IPS DF 6.9 (cell line): ENCODE measurements around the gene HDAC3.

ENCODE experiments used
- DNase-seq: peaks from one replicate; pipeline ENCODE4 v3.0.0-alpha.2; 2013; ENCODE audit warnings: low read depth, low spot score
- H3K27ac ChIP-seq: one replicate; pipeline ENCODE4 v1.5.1; 2013; ENCODE audit warnings: low read length, control low read depth
- H3K27me3 ChIP-seq: 2 replicates; pipeline ENCODE4 v1.6.1; 2013; ENCODE audit warnings: mild to moderate bottlenecking, low read length; ENCODE audit not compliant: control insufficient read depth, insufficient read depth
- H3K36me3 ChIP-seq: 2 replicates; pipeline ENCODE4 v1.6.1; 2013; ENCODE audit warnings: low read length; ENCODE audit not compliant: control insufficient read depth, insufficient read depth
- H3K4me1 ChIP-seq: 2 replicates; pipeline ENCODE4 v1.6.1; 2013; ENCODE audit warnings: low read length; ENCODE audit not compliant: control insufficient read depth, insufficient read depth
- H3K4me3 ChIP-seq: 2 replicates; pipeline ENCODE4 v1.5.1; 2013; ENCODE audit warnings: mild to moderate bottlenecking, low read length
- H3K9me3 ChIP-seq: 2 replicates; pipeline ENCODE4 v1.6.1; 2013; ENCODE audit warnings: low read length, inconsistent platforms; ENCODE audit not compliant: control insufficient read depth, insufficient read depth
- WGBS: extraction: QIAGEN DNeasy Blood & Tissue Kit; methylation state at CpG from one replicate; pipeline ENCODE4 v1.1.7; 2013; ENCODE audit warnings: mixed read lengths, missing lambda C conversion rate; ENCODE audit not compliant: insufficient read length, insufficient coverage; 5-methylcytosine and 5-hydroxymethylcytosine counted together

The HDAC3 gene

DNA sequence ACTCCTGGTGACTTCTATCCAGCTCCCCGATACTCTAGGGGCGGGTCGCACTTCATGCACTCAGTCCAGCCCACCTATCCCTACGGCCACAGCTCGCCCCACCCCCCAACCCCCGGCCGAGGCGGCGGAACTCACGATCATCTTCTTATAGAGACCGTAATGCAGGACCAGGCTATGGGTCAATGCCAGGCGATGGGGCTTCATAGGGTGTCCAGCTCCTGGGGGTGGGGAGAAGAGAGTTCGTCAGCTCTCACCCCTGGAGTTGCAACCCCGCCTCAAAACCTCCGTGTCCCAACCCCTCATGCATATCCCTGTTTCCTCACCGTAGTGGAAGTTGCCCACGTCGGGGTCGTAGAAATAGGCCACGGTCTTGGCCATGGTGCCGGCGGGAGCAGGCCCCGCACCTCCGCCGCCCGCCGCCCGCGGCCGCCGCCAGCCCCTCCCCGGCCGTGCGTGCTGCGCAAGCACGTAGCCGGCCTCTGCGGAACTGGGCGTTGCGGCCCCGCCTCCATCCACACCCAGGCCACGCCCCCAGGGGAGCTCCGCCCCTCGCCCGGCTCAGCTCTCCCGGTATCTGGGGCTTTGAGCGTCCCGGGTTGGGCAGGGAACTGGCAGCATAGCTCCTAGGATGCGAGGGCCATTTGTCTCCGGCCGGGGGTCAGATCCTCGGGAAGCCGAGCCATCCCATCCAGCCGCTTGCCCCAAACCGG is at the start of gene HDAC3, which contains the start of gene RELL2:
Gene HDAC3 (minus strand): TSS at position 437 of the 710 bp plus-strand sequence. CDS start 59 bp downstream, at position 378.
Gene RELL2 (plus strand): TSS at position 585 of the 710 bp plus-strand sequence. CDS start 1,229 bp downstream, outside the sequence.
- DNase-seq: no peak
- peaks cover 3% of the 10 kb centered on the region; the same call in 1 of the 2 replicates for H3K4me1 ChIP-seq
- no peak within 1 kb of the TSS for H3K27ac ChIP-seq
- H3K4me3 ChIP-seq: peak within 1 kb of the TSS; percentile 75
- no peaks in the 10 kb centered on the region for H3K9me3 ChIP-seq
- no peaks in the 10 kb centered on the region for H3K36me3 ChIP-seq
- no CpG with 5 or more reads among the region's 55 CpGs for WGBS
- no peaks in the 10 kb centered on the region for H3K27me3 ChIP-seq

DNA sequence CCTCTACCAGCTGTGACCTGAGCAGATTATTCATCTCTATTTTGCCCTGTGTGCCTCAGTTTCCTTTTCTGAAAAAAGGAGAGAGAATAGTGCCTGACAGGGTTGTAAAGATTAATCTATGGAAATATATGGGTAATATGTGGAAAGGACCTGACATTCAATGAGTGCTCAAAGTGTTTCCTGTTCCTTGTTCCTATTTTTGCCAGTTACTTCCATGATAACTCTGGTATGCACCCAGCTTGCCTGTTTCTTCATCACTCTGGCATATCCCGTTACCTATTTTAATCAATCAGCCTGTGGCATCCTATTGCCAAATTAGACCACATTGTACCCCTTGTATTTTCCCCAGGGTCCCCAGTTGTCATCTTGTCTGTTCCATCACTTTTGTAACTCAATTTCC is 48.9 kb upstream of the HDAC3 start:
- Histone ChIP-seq H3K4me1 (peaks cover 6% of the 10 kb centered on the region; the same call in 1 of the 2 replicates), H3K27me3 (no peaks in the 10 kb centered on the region), H3K27ac (no peak overlapping the region), H3K9me3 (no peaks in the 10 kb centered on the region), H3K36me3 (no peaks in the 10 kb centered on the region), H3K4me3 (no peak overlapping the region)
- no peak for DNase-seq
- WGBS: no CpG with 5 or more reads among the region's 1 CpG

DNA sequence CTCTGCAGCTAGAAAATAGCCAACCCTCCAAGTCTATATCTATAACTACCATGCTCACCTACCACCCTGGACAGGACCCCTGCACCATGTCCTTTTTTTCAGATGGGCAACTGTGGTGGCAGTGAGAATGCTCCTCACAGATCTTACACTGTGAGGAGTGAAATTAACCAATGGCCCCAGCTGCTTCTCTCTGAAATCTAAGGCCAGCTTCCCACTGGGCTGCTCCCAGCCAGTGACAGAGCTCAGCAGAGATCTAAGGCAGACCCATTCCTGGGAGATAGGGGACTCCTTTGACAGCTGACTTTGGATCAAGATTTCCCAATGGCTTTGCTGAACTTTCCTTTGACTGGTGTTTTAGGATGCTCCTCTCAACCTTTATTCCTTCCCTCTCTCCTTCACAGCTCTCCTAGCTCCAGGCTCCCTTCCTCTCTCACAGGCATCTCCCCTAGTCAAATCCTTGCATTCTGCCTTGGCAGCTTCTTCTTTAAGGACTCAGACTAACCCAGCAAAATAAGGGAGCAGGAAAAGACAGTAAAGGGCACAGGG is 47.0 kb upstream of the HDAC3 start:
- H3K9me3 ChIP-seq: no peaks in the 10 kb centered on the region
- H3K36me3 ChIP-seq: peaks cover 3% of the 10 kb centered on the region; the same call in 1 of the 2 replicates
- peaks cover 11% of the 10 kb centered on the region for H3K4me1 ChIP-seq
- no peak overlapping the region for H3K27ac ChIP-seq
- DNase-seq: no peak
- no peaks in the 10 kb centered on the region for H3K27me3 ChIP-seq
- H3K4me3 ChIP-seq: no peak overlapping the region

- no peak for DNase-seq
- H3K4me3 ChIP-seq: peak within 1 kb of the TSS; percentile 61; the same call in 1 of the 2 replicates
- no peaks in the 10 kb centered on the region for H3K27me3 ChIP-seq
- H3K36me3 ChIP-seq: peaks cover 3% of the 10 kb centered on the region; the same call in 1 of the 2 replicates
- H3K9me3 ChIP-seq: no peaks in the 10 kb centered on the region
- WGBS: no CpG with 5 or more reads among the region's 77 CpGs
- H3K4me1 ChIP-seq: peaks cover 10% of the 10 kb centered on the region
- H3K27ac ChIP-seq: no peak within 1 kb of the TSS
Measured at GRCh38 chr5:141681695-141682641, 45.3 kb upstream of the HDAC3 start, which contains the start of gene ARAP3. ARAP3 (minus strand) TSS chr5:141682230; CDS start chr5:141680486, 1,744 bp downstream.

DNA sequence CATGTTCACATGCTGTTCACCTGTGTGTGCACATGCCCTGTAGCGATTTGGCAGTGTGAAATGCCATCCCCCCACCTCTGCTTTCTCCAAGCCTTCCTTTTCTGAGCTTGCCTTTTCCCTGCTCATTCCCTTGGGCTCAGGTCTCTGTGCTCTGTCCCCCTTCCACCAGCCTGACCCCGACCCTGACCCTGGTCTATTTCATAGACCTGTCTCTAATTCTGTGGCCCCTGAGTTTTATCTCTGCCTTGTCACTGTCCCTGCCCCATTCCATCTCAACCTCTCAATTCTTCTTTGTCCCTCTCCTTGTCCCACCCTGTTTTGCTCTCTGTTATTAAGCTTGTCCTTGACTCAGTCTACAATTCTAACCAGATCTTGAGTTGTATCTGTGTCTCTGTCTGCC is 44.6 kb upstream of the HDAC3 start:
- no peak for DNase-seq
- Histone ChIP-seq H3K9me3 (no peaks in the 10 kb centered on the region), H3K27me3 (no peaks in the 10 kb centered on the region), H3K4me3 (peak overlapping the region; percentile 61; the same call in 1 of the 2 replicates), H3K36me3 (peaks cover 3% of the 10 kb centered on the region; the same call in 1 of the 2 replicates), H3K4me1 (peaks cover 9% of the 10 kb centered on the region), H3K27ac (no peak overlapping the region)
- WGBS: no CpG with 5 or more reads among the region's 2 CpGs

GRCh38 chr5:141680751-141681201 is 44.1 kb upstream of the HDAC3 start:
- Histone ChIP-seq H3K9me3 (no peaks in the 10 kb centered on the region), H3K27me3 (no peaks in the 10 kb centered on the region), H3K36me3 (peaks cover 3% of the 10 kb centered on the region; the same call in 1 of the 2 replicates), H3K27ac (no peak overlapping the region), H3K4me3 (no peak overlapping the region; the same call in 1 of the 2 replicates), H3K4me1 (peaks cover 9% of the 10 kb centered on the region)
- DNase-seq: peak; percentile 93
- WGBS: no CpG with 5 or more reads among the region's 6 CpGs

- no peaks in the 10 kb centered on the region for H3K9me3 ChIP-seq
- WGBS: no CpG with 5 or more reads among the region's 16 CpGs
- H3K4me1 ChIP-seq: peaks cover 9% of the 10 kb centered on the region
- H3K27me3 ChIP-seq: no peaks in the 10 kb centered on the region
- H3K36me3 ChIP-seq: peaks cover 3% of the 10 kb centered on the region; the same call in 1 of the 2 replicates
- no peak for DNase-seq
- no peak overlapping the region for H3K27ac ChIP-seq
- H3K4me3 ChIP-seq: no peak overlapping the region
Measured at GRCh38 chr5:141680178-141680577, 43.5 kb upstream of the HDAC3 start.

DNA sequence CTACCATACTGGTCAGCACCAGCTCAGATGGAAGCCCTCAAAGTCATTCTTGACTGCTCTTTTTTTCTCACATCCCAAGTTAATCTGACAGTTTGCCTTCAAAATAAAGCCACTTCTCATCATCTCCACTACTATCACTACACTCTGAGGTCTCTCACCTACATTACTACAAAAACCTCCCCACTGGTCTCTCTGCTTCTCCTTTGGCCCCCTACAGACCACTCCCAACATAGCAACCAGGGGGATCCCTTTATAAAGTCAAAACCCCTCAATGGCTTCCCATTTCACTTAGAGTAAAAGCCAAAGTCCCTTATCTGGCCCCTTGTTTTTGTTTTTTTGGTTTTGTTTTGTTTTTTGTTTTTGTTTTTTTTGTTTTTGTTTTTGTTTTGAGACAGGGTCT is 40.8 kb upstream of the HDAC3 start:
- H3K36me3 ChIP-seq: peaks cover 7% of the 10 kb centered on the region
- H3K4me3 ChIP-seq: no peak overlapping the region
- peaks cover 7% of the 10 kb centered on the region for H3K4me1 ChIP-seq
- no peaks in the 10 kb centered on the region for H3K9me3 ChIP-seq
- DNase-seq: no peak
- H3K27me3 ChIP-seq: no peaks in the 10 kb centered on the region
- H3K27ac ChIP-seq: no peak overlapping the region

DNA sequence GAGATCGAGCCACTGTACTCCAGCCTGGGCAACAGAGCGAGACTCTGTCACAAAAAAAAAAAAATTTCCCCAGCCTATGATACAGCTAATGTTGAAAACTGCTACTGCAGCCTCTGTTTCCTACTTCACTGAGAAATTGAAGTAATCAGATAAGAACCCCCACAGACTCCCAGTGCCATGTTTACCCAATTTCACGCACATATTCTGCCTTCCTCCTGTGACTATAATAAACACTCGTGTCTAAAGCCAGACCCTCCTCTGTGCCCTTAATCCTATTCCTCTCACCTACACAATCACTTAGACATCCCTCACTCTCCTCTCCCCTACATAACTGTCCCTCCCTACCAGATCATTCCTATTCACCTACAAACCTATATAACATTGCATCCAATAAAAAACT is 39.0 kb upstream of the HDAC3 start:
- no peak overlapping the region for H3K27ac ChIP-seq
- no peak overlapping the region for H3K4me3 ChIP-seq
- H3K36me3 ChIP-seq: peaks cover 17% of the 10 kb centered on the region
- DNase-seq: no peak
- H3K4me1 ChIP-seq: peaks cover 5% of the 10 kb centered on the region
- no peaks in the 10 kb centered on the region for H3K9me3 ChIP-seq
- no peaks in the 10 kb centered on the region for H3K27me3 ChIP-seq
- WGBS: no CpG with 5 or more reads among the region's 4 CpGs

DNA sequence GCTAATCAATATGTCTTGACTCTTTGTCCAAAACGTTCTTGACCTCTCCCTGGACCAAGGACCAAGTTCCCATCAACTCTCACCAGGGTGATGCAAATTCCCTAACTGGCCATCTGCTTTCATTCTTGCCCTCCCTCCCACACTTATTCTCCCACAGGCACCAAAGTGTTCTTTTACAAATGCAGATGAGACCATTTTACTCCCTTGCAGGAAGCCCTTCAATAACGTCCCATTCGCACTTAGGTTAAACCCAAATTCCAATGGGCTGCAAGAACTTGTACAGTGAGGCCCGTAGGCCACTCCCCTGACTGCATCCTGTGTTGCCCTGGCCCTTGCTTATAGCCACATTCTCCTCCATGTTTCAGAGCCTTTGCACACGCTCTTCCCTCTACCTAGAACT is 38.1 kb upstream of the HDAC3 start:
- no peak for DNase-seq
- H3K27ac ChIP-seq: no peak overlapping the region
- no CpG with 5 or more reads among the region's 5 CpGs for WGBS
- H3K9me3 ChIP-seq: no peaks in the 10 kb centered on the region
- H3K4me1 ChIP-seq: no peaks in the 10 kb centered on the region; the same call in 1 of the 2 replicates
- H3K27me3 ChIP-seq: no peaks in the 10 kb centered on the region
- no peak overlapping the region for H3K4me3 ChIP-seq
- peaks cover 21% of the 10 kb centered on the region for H3K36me3 ChIP-seq
